HG03060 (cell line): ENCODE data around the gene RASGEF1C.

Experiments used
- ATAC-seq: cut with Tn5 transposase; IDR thresholded peaks from one replicate; pipeline ENCODE4 v1.9.1; 2021; ENCODE audit warnings: low read depth, moderate number of reproducible peaks; ENCODE audit not compliant: unreplicated experiment

RASGEF1C gene

DNA sequence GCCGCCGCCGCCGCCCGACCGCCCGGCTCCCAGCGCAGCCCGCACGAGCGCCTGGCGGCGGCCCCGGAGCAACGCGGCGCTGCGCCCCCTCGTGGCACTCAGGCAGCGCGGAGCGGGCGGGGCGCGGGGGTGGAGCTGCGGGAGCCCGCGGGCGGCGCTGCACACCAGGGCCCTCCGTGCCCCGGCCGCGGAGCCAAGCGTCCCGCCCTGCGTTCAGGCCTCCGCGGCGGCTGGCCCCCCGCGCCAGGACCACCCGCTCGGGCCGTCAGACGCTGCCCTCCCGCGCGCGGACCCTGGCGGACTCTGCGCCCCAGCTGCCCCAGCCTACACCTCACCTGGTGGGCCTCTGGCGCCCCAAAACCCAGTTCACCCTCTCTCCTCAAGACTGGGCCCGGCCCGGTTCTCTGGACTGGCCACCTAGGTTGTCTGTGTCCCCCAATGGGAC lies at the start of gene RASGEF1C:
Gene RASGEF1C, minus strand, starts transcription at position 75 of the 445 bp plus-strand sequence. CDS start 71,159 bp downstream, outside the sequence.
- ATAC-seq = no peak

DNA sequence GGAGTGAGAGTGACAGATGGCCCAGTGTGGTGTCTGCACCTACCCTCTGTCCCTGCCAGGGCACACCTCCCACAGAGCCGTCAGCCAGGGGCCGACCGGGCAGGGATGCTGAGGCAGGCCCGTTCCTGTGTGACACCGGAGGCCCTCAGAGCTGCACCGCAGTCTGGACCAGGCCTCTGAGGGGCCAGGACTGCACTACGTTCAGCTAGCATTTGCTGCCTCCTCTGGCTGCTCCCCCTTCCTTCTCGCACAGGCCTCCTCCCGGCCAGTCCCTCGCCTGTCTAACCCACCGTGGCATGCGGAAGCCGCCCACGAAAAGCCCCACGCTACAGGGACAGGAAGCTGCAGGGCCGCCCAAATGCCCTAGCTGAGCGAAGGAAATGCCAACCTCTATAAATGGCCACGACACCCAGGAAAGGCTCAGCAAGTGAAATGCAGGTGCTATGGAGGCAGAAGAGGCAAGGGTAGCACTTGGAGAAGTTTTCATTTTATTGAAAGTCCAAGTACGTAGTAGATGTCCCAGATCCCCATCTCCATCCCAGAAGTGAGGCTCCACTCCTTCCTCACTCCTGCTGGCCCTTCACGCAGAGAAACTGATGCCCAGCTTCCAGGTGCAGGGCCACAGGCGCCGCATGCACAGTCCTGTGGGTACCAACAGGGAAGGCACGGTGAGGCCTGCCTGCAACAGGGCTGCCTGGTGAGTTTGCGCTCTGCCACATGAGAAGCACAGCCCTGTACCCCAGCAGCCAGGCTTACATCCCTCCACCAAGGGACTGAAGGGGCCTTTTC lies 44.2 kb upstream of the RASGEF1C start:
- no peak for ATAC-seq

DNA sequence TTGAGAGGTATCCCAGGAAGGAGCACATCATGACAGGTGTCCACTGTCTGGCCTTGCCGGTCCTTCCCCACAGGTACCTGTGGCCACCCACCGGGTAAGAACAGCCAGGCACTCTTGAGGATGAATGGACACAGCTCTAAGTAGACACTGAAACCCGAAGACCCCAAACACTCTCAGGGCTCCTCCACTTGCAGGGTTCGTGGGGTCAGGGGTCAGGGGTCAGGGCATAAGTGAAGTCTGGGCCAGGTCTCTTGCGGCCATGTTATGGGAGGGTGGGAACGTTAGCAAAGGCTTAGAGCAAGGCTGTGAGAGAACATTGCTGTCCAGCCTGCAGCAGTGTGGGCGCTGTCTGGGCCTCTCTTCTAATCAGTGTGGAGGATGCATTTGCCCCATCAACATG lies 42.9 kb upstream of the RASGEF1C start:
- ATAC-seq = no peak

DNA sequence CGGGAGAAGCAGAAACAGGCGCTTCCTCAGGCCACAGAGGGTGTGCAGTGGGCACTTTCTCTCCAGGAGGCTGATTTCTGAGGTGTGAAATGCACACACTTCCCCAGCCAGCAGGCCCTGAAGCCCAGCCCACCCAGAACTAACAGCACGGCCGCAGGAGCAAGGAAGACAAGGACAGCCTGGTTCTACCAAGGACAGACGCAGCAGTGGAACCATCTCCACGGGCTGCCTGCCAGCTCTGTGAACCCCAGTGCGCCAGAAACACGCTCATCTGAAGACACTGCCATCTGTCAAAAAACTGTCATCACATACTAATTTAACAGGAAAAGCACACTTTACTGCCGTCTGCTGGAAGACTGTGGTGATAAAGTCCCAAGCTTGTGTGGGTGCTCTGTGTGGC lies 42.1 kb upstream of the RASGEF1C start:
- ATAC-seq = no peak

DNA sequence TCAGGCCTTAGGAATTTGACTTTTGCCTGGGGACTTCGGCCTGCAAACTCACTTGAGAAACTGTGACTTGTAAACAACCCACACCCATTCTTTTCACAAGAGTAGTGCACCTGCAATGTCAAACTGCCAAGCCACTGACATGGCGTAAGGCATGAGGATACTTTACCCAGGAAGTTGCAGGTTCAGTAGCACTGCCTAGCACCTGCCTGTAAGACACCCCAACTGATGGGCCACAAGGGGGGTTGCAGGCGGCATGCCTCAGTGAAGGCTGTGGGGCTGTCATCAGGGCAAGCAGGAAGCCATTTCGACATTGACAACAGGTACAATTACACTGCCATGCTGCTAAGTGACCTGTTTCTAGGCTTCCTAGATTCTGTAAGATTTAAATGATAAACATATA lies 41.3 kb upstream of the RASGEF1C start:
- ATAC-seq = no peak

- ATAC-seq = no peak
Observed at GRCh38 chr5:180241600-180241999, 32.6 kb upstream of the RASGEF1C start.

- ATAC-seq = no peak
Observed at GRCh38 chr5:180238631-180239030, 29.6 kb upstream of the RASGEF1C start.

DNA sequence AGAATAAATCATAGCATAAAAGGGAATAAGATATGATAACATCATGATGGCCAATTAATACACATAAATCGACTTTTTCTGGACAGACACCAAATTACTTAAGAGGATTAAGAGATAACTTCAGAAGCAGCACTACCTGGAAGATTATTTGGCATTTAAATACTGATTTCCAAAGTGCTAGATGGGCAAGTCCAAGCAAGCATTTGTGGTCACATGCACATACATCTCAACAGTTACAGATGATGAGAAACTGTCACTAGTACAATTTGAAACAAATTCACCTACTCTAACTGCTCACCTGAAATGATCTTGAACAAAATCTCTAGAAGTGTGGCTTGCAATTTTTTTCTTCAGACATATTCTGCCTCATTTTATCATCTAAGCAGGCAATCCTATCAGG lies 26.8 kb upstream of the RASGEF1C start:
- ATAC-seq = no peak

DNA sequence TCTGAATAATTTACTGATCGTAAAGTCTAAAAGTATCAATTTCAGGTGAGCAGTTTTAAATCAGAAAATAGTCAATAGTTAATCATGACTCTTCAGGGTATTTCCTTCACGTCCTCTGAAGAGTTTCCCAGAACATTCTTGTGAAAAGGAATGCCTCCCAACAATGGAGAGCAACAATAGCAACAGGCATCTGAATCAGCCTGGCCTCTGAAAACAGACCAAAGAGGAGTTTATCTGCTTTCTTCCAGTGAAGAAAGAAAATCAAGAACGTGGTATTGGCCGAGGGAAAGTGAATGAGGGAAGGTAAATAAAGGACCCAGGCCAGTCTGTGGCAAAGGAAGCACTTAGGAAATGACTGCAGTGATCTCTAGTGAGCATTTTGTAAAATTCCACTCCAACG lies 26.1 kb upstream of the RASGEF1C start:
- no peak for ATAC-seq

- no peak for ATAC-seq
Observed at GRCh38 chr5:180234271-180234670, 25.3 kb upstream of the RASGEF1C start.

DNA sequence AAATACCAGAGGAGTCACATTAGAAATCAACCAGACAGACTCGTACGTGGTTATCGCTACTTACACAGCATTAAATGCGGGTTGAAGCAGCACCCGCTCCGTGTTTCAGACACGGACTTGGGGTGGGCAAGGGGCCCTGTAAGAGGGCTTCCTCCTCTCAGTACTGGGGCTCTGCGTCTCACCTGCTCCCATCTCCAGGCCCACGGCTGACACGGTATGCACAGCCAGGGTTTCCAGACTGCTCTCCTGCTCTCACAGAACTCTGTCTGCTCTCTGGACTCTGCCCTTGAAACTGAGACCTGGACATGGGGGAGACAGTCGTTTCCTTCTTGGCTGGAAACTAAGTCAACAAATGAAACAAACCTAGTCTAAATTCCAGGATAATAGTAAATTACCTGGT lies 24.7 kb upstream of the RASGEF1C start:
- ATAC-seq = no peak

DNA sequence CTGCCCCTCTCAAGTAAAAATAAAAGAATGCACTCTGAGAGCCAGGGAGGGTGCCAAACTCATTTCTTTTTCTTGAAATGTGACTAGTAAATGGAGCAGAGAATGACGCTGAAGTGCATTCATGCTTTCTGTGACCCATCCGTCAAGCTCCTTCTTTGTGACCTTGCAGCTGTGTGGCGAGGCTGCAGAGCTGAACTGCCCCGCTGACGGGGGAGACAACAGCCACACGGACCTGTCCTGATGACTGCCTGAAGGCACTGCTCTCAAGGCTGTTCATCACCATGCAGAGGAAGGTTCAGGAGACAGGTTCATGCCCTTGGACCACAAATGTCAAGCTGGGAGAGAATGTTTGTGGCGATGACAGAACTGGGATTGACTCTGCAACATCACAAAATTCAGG lies 21.0 kb upstream of the RASGEF1C start:
- no peak for ATAC-seq

- no peak for ATAC-seq
Observed at GRCh38 chr5:180222056-180222455, 13.0 kb upstream of the RASGEF1C start.

DNA sequence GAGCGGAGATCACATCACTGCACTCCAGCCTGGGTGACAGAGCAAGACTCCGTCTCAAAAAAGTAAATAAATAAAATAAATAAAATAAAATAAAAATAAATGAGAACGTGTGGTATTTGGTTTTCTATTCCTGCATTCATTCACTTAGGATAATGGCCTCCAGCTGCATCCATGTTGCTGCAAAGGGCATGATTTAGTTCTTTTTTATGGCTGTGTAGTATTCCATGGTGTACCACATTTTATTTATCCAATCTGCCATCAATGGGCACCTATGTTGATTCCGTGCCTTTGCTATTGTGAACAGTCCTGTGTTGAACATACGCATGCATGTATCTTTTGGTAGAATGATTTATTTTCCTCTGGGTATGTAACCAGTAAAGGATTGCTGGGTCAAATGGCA lies 8.8 kb upstream of the RASGEF1C start:
- no peak for ATAC-seq

GRCh38 chr5:180216646-180217171 lies 7.7 kb upstream of the RASGEF1C start:
- no peak for ATAC-seq

DNA sequence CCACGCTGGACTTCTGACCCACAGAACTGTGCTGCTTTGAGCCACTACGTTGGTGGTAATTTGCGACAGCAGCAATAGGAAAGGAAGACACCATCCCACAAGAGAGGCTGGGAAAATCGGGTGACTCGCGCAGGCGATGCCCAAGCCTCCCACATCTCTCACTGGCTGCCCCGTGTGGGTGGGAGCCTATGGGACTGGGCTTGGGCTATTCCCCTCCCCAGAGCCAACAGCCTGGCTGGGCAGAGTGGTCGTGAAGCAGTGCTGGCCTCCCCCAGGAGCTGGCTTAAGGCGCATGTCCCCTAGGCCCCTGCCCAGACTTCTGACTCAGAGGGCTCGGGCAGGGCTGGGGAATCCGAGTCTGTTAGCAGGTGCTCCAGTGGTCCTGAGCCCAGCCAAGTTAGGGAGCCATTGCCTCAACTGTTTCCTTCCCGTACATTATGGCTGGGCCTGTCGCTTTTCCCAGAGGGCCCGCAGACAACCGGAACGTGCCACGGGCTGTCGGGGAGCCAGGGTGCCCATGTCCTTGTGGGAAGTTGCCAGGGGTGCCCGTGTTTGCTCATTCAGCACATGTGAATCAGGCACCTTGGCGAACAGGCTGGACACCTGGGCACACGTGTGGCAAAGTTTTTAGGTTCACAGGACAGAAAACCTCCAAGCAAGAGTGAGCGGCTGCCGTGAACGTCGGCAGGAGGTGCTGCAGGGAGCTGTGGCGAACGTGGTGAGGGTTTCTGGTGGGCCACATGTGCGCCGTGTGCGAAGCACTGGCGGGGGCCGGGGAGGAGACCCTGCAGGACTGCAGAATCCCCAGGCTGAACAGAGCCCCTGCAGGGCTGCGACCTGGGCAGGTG lies 7.0 kb upstream of the RASGEF1C start:
- ATAC-seq = no peak

DNA sequence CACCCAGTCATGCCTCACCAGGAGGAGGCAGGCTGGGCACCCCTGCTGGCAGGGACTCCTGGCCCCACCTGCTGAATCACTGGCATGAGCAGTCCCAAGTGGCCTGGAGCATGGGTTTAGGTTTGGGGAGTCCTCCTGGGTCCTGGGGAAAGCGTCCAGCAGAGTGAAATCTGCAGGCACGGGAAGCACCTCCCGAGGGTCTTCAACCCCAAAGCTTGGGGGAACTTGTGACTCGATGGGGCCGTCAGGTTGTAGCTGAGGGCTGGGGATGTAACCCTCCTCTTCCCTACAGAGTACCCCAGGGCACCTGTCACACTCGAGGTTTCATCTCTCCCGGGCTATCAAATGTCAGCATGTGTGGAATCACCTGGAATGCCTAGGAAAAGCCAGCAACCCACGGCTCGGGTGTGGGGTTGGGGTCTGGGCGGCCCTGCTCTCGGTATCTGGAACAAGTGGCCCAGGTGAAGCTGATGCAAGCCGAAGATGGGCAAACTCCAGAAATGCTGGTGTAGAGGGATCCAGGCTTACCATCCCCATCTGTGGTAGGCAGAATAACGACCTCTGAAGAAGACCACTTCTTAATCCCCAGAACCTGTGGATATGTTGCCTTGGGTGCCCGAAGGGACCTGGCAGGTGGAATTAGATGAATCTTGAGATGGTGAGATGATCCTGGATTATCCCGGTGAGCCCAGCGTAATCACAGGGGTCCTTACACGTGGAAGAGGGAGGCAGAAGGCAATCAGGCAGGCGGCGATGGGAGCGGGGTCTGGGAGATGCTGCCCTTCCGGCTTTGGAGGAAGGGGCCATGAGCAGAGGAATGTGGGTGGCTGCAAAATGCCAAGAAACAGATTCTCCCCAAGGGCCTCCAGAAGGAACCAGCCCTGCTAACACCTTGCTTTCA lies 6.1 kb upstream of the RASGEF1C start:
- ATAC-seq = no peak

- ATAC-seq = no peak
Observed at GRCh38 chr5:180213657-180214207, 4.7 kb upstream of the RASGEF1C start.

GRCh38 chr5:180213256-180213600 lies 4.2 kb upstream of the RASGEF1C start:
- ATAC-seq = no peak
